OCI-LY3 (cell line): Measurements from ENCODE around the gene CPLX1.
"Not testable (repeated sequence)": the region's sequence is repeated elsewhere in the genome, so short reads cannot be mapped to it uniquely, and the experiment has no call there.

Experiments
- H2AFZ ChIP-seq: fragments of 200-600, 300-600 bp; shearing (Covaris generic); 2 replicates; pipeline ENCODE4 v1.6.0; 2014; ENCODE audit warnings: antibody characterized with exemption, low read depth, low read length
- H3K27ac ChIP-seq: fragments of 200-600, 300-600 bp; sonication (generic); 2 replicates; pipeline ENCODE4 v1.5.1; 2014; ENCODE audit warnings: mild to moderate bottlenecking, low read length, moderate library complexity, mixed read lengths
- H3K27me3 ChIP-seq: fragments of 200-600, 300-600 bp; sonication (generic); 2 replicates; pipeline ENCODE4 v1.6.1; 2014; ENCODE audit warnings: low read depth, low read length, mixed read lengths
- H3K36me3 ChIP-seq: fragments of 200-600, 300-600 bp; sonication (generic); replicated peaks from 2 replicates; pipeline ENCODE3; 2014; ENCODE audit warnings: low read depth, low read length, mixed read lengths
- H3K4me1 ChIP-seq: fragments of 300-600, 200-600 bp; sonication (generic); 2 replicates; pipeline ENCODE4 v1.6.1; 2014; ENCODE audit warnings: low read length, mixed read lengths
- H3K4me2 ChIP-seq: fragments of 200-600, 300-600 bp; sonication (generic); 2 replicates; pipeline ENCODE4 v1.6.1; 2014; ENCODE audit warnings: low read length, mixed read lengths
- H3K4me3 ChIP-seq: fragments of 300-600, 200-600 bp; sonication (generic); 2 replicates; pipeline ENCODE4 v1.5.1; 2014; ENCODE audit warnings: antibody characterized with exemption, mild to moderate bottlenecking, low read length, moderate library complexity
- H3K79me2 ChIP-seq: fragments of 300-600, 200-600 bp; shearing (Covaris generic); 2 replicates; pipeline ENCODE4 v1.6.1; 2014; ENCODE audit warnings: mild to moderate bottlenecking, low read length, mixed read lengths
- H3K9ac ChIP-seq: fragments of 300-600, 200-600 bp; shearing (Covaris generic); 2 replicates; pipeline ENCODE4 v1.6.0; 2014; ENCODE audit warnings: mild to moderate bottlenecking, low read length, moderate library complexity
- H3K9me3 ChIP-seq: fragments of 200-600, 300-600 bp; shearing (Covaris generic); 2 replicates; pipeline ENCODE4 v1.6.1; 2014; ENCODE audit warnings: low read length, mixed read lengths; ENCODE audit not compliant: insufficient read depth
- H4K20me1 ChIP-seq: fragments of 200-600, 300-600 bp; sonication (generic); 2 replicates; pipeline ENCODE4 v1.6.1; 2016; ENCODE audit warnings: low read length, mixed read lengths; ENCODE audit not compliant: insufficient read depth
- CTCF ChIP-seq: fragments of 200-600, 300-600 bp; sonication (generic); IDR thresholded peaks from 2 replicates; pipeline ENCODE4 v1.5.1; 2014; ENCODE audit warnings: antibody characterized with exemption, low read length, low read depth
- EZH2phosphoT487 ChIP-seq: fragments of 200-600 bp; shearing (Covaris generic); IDR thresholded peaks from 2 replicates; pipeline ENCODE4 v1.6.1; 2018; ENCODE audit warnings: antibody characterized with exemption, mixed run types, low read depth

CPLX1 gene

GRCh38 chr4:760616-761015, 65.3 kb downstream of the CPLX1 start:
- Histone ChIP-seq H3K36me3 (peaks cover 33% of the 10 kb centered on the region), H3K27ac (no peak overlapping the region), H2AFZ (no peak overlapping the region)

GRCh38 chr4:759810-760209, 66.1 kb downstream of the CPLX1 start:
- H2AFZ ChIP-seq, H3K27ac ChIP-seq, H3K27me3 ChIP-seq, H4K20me1 ChIP-seq, H3K79me2 ChIP-seq, H3K4me1 ChIP-seq, H3K4me2 ChIP-seq, H3K4me3 ChIP-seq, H3K9me3 ChIP-seq, H3K9ac ChIP-seq: not testable (repeated sequence)
- H3K36me3 ChIP-seq: peaks cover 30% of the 10 kb centered on the region

More at GRCh38 chr4:760616-761015, 65.3 kb downstream of the CPLX1 start:
- no peaks in the 10 kb centered on the region for H3K9me3 ChIP-seq
- H3K79me2 ChIP-seq: no peaks in the 10 kb centered on the region; the same call in none of the 2 replicates
- peaks cover 8% of the 10 kb centered on the region; the same call in 1 of the 2 replicates for H4K20me1 ChIP-seq
- H3K4me1 ChIP-seq: no peaks in the 10 kb centered on the region
- H3K4me2 ChIP-seq: no peak overlapping the region
- no peak for TF ChIP-seq EZH2phosphoT487
- TF ChIP-seq CTCF: no peak
- H3K4me3 ChIP-seq: no peak overlapping the region
- H3K9ac ChIP-seq: no peak overlapping the region
- no peaks in the 10 kb centered on the region for H3K27me3 ChIP-seq

GRCh38 chr4:757111-757510, 68.8 kb downstream of the CPLX1 start:
- Histone ChIP-seq H3K27me3 (no peaks in the 10 kb centered on the region), H3K4me2 (no peak overlapping the region), H3K36me3 (peaks cover 22% of the 10 kb centered on the region), H2AFZ (no peak overlapping the region), H3K9ac (no peak overlapping the region), H3K79me2 (peaks cover under 1% of the 10 kb centered on the region; the same call in 1 of the 2 replicates), H3K4me3 (no peak overlapping the region), H3K27ac (no peak overlapping the region), H3K9me3 (no peaks in the 10 kb centered on the region), H4K20me1 (0 out of 2 replicates have a peak, but pooled peaks cover 2% of the 10 kb centered on the region), H3K4me1 (no peaks in the 10 kb centered on the region)
- TF ChIP-seq CTCF (no peak), EZH2phosphoT487 (no peak)

GRCh38 chr4:754221-755120, 71.5 kb downstream of the CPLX1 start:
- Histone ChIP-seq H3K27me3 (no peaks in the 10 kb centered on the region), H3K36me3 (peaks cover 20% of the 10 kb centered on the region), H3K27ac (no peak overlapping the region), H4K20me1 (peaks cover 16% of the 10 kb centered on the region), H3K9me3 (no peaks in the 10 kb centered on the region), H3K79me2 (peaks cover 14% of the 10 kb centered on the region; the same call in 1 of the 2 replicates), H3K4me1 (no peaks in the 10 kb centered on the region), H3K4me3 (no peak overlapping the region), H3K4me2 (no peak overlapping the region), H2AFZ (no peak overlapping the region), H3K9ac (no peak overlapping the region)
- no peak for TF ChIP-seq CTCF
- no peak for TF ChIP-seq EZH2phosphoT487

GRCh38 chr4:753186-753585, 72.7 kb downstream of the CPLX1 start:
- not testable (repeated sequence) for H3K27ac ChIP-seq, H3K4me1 ChIP-seq, H2AFZ ChIP-seq, H3K4me2 ChIP-seq, H3K9me3 ChIP-seq, H3K9ac ChIP-seq, H3K4me3 ChIP-seq, H3K27me3 ChIP-seq
- H3K79me2 ChIP-seq: peaks cover 19% of the 10 kb centered on the region; the same call in 1 of the 2 replicates
- H4K20me1 ChIP-seq: peaks cover 16% of the 10 kb centered on the region
- H3K36me3 ChIP-seq: peaks cover 28% of the 10 kb centered on the region
